H1 (cell line): ENCODE measurements around the gene SOCS7. TPM values are rescaled to one million over a fixed set of nuclear protein-coding genes. Genes with fewer than 3 reads are reported as not detected.

Source experiments
- CTCF ChIA-PET: fragments of 300-600 bp; sonication (Branson Sonifier 250); formaldehyde crosslinking; loops from one replicate; lab custom pipeline; 2021; ENCODE audit not compliant: partially characterized antibody; lab: Charles Lee
- POLR2A ChIA-PET: fragments of 300-600 bp; sonication (Branson Sonifier 250); formaldehyde crosslinking; loops from one replicate; lab custom pipeline; 2021; ENCODE audit warnings: inconsistent platforms; ENCODE audit not compliant: partially characterized antibody; lab: Charles Lee
- DNase-seq, 2 experiments: peaks; one replicate each; pipeline versions ENCODE4 v3.0.0 to v3.0.0-alpha.2; 2010 to 2022; ENCODE audit warnings: low spot score in 2 of 2, low read depth in 1 of 2, mixed read lengths in 1 of 2
- FAIRE-seq: peaks from 2 replicates; lab custom pipeline; 2011; peaks lifted over from hg19 to GRCh38; lab: Jason Lieb, UNC
- H2AFZ ChIP-seq: 2 replicates; pipeline ENCODE4 v1.8.1; 2012; ENCODE audit warnings: low read length, inconsistent platforms
- H2AK5ac ChIP-seq: 2 replicates; pipeline ENCODE4 v1.6.1; 2013; ENCODE audit warnings: low read depth, low read length
- H2BK120ac ChIP-seq: replicated peaks from 2 replicates; pipeline ENCODE3; 2013; ENCODE audit warnings: low read depth, low read length, inconsistent platforms
- H2BK12ac ChIP-seq: 2 replicates; pipeline ENCODE4 v1.6.1; 2013; ENCODE audit warnings: low read depth, low read length
- H2BK15ac ChIP-seq: 2 replicates; pipeline ENCODE4 v1.6.1; 2013; ENCODE audit warnings: low read length
- H2BK20ac ChIP-seq: 2 replicates; pipeline ENCODE4 v1.6.1; 2013; ENCODE audit warnings: low read length
- H2BK5ac ChIP-seq: 2 replicates; pipeline ENCODE4 v1.6.1; 2013; ENCODE audit warnings: low read depth, low read length
- H3K14ac ChIP-seq: 2 replicates; pipeline ENCODE4 v1.6.1; 2013; ENCODE audit warnings: inconsistent platforms; ENCODE audit not compliant: insufficient read length
- H3K18ac ChIP-seq: 2 replicates; pipeline ENCODE4 v1.6.1; 2013; ENCODE audit warnings: low read length; ENCODE audit errors: extremely low read depth
- H3K23ac ChIP-seq: 2 replicates; pipeline ENCODE4 v1.6.1; 2013; ENCODE audit warnings: inconsistent platforms; ENCODE audit not compliant: insufficient read length
- H3K23me2 ChIP-seq: 2 replicates; pipeline ENCODE4 v1.6.1; 2013; ENCODE audit warnings: low read depth, low read length
- H3K27ac ChIP-seq: 2 replicates; pipeline ENCODE4 v1.6.1; 2011; ENCODE audit warnings: low read depth, low read length, inconsistent platforms
- H3K27me3 ChIP-seq, 4 experiments: replicated peaks in 1 of 4; 1 replicate in 1 of 4; 2 replicates in 3 of 4; pipeline versions ENCODE4 v1.6.1 to v1.8.1; 2011 to 2013; ENCODE audit warnings: low read length in 3 of 4, mild to moderate bottlenecking in 3 of 4, inconsistent platforms in 2 of 4, mixed read lengths in 2 of 4, moderate library complexity in 1 of 4; ENCODE audit not compliant: control insufficient read depth in 3 of 4, insufficient read depth in 3 of 4; ENCODE audit errors: extremely low read depth in 1 of 4
- H3K36me3 ChIP-seq, 4 experiments: 2 replicates each; pipeline versions ENCODE4 v1.6.1 to v1.8.1; 2011 to 2013; ENCODE audit warnings: mild to moderate bottlenecking in 4 of 4, low read length in 3 of 4, moderate library complexity in 2 of 4, control low read depth in 1 of 4, inconsistent platforms in 1 of 4; ENCODE audit not compliant: insufficient read depth in 4 of 4, control insufficient read depth in 2 of 4
- H3K4ac ChIP-seq: replicated peaks from 2 replicates; pipeline ENCODE3; 2013; ENCODE audit warnings: low read length, low read depth, mixed read lengths, inconsistent platforms; ENCODE audit not compliant: insufficient read length
- H3K4me1 ChIP-seq, 4 experiments: replicated peaks in 1 of 4; 1 replicate in 1 of 4; 2 replicates in 3 of 4; pipeline versions ENCODE4 v1.6.1 to v1.8.1; 2011 to 2013; ENCODE audit warnings: low read length in 3 of 4, inconsistent platforms in 2 of 4, mixed read lengths in 1 of 4; ENCODE audit not compliant: insufficient read depth in 4 of 4, control insufficient read depth in 3 of 4
- H3K4me2 ChIP-seq, 2 experiments: 2 replicates each; pipeline versions ENCODE4 v1.6.1 to v1.8.1; 2011 to 2013; ENCODE audit warnings: low read depth in 2 of 2, low read length in 2 of 2, control low read depth in 1 of 2, inconsistent platforms in 1 of 2, mild to moderate bottlenecking in 1 of 2; ENCODE audit not compliant: insufficient read depth in 1 of 2
- H3K4me3 ChIP-seq, 4 experiments: fragments of 200-600, 300-600 bp in 1 of 4; sonication (generic), shearing (Covaris generic), sonication (Bioruptor Twin) in 1 of 4; 2 replicates each; pipeline versions ENCODE4 v1.5.1 to v1.8.1; 2011 to 2016; ENCODE audit warnings: low read length in 4 of 4, low read depth in 3 of 4, control low read depth in 2 of 4, inconsistent platforms in 2 of 4, mild to moderate bottlenecking in 2 of 4, mixed read lengths in 1 of 4, moderate library complexity in 1 of 4; ENCODE audit not compliant: insufficient read depth in 2 of 4; ENCODE audit errors: extremely low read depth in 1 of 4
- H3K56ac ChIP-seq: replicated peaks from 2 replicates; pipeline ENCODE3; 2013; ENCODE audit warnings: low read depth, mild to moderate bottlenecking, mixed read lengths, low read length, inconsistent platforms; ENCODE audit not compliant: insufficient read length
- H3K79me1 ChIP-seq: 2 replicates; pipeline ENCODE4 v1.6.1; 2013; ENCODE audit warnings: low read depth, low read length, control low read depth
- H3K79me2 ChIP-seq, 2 experiments: 2 replicates each; pipeline versions ENCODE4 v1.6.1 to v1.8.1; 2012 to 2013; ENCODE audit warnings: low read length in 2 of 2, mild to moderate bottlenecking in 2 of 2, inconsistent platforms in 1 of 2; ENCODE audit not compliant: insufficient read depth in 2 of 2, control insufficient read depth in 1 of 2
- H3K9ac ChIP-seq, 4 experiments: replicated peaks in 1 of 4; 1 replicate in 1 of 4; 2 replicates in 3 of 4; pipeline versions ENCODE4 v1.6.1 to v1.8.1; 2011 to 2013; ENCODE audit warnings: low read depth in 3 of 4, low read length in 3 of 4, control low read depth in 2 of 4, mild to moderate bottlenecking in 2 of 4, moderate library complexity in 2 of 4, inconsistent platforms in 1 of 4; ENCODE audit errors: extremely low read depth in 1 of 4
- H3K9me3 ChIP-seq, 2 experiments: 2 replicates each; pipeline versions ENCODE4 v1.6.1 to v1.8.1; 2012 to 2013; ENCODE audit warnings: mild to moderate bottlenecking in 2 of 2, moderate library complexity in 2 of 2, control low read depth in 1 of 2, inconsistent platforms in 1 of 2, low read depth in 1 of 2, low read length in 1 of 2, mixed read lengths in 1 of 2; ENCODE audit not compliant: insufficient read depth in 2 of 2
- H4K20me1 ChIP-seq, 2 experiments: replicated peaks in 1 of 2; 2 replicates each; pipeline versions ENCODE3 to v1.8.1; 2011 to 2013; ENCODE audit warnings: inconsistent platforms in 2 of 2, low read length in 2 of 2, mild to moderate bottlenecking in 1 of 2; ENCODE audit not compliant: insufficient read depth in 2 of 2, control insufficient read depth in 1 of 2
- H4K5ac ChIP-seq: 2 replicates; pipeline ENCODE4 v1.6.1; 2013; ENCODE audit warnings: low read length, low read depth, mixed read lengths, inconsistent platforms; ENCODE audit not compliant: insufficient read length
- H4K8ac ChIP-seq: 2 replicates; pipeline ENCODE4 v1.8.0; 2013; ENCODE audit warnings: mild to moderate bottlenecking, moderate library complexity, low read length, inconsistent platforms; ENCODE audit not compliant: insufficient read depth; ENCODE audit errors: extremely low read depth
- H4K91ac ChIP-seq: replicated peaks from 2 replicates; pipeline ENCODE3; 2013; ENCODE audit warnings: low read length, mixed read lengths, inconsistent platforms; ENCODE audit not compliant: insufficient read length
- WGBS, 2 experiments: shearing (Covaris generic) in 1 of 2; methylation state at CpG; one replicate each; pipeline versions ENCODE4 v1.1.6 to v1.1.7; 2013 to 2015; ENCODE audit warnings: low lambda C conversion rate in 2 of 2, mixed read lengths in 2 of 2, inconsistent platforms in 1 of 2, low coverage in 1 of 2, missing lambda C conversion rate in 1 of 2; ENCODE audit not compliant: insufficient replicate concordance in 2 of 2, insufficient coverage in 1 of 2, insufficient read length in 1 of 2; ENCODE audit errors: extremely low coverage in 1 of 2, missing lambda C conversion rate in 1 of 2; 5-methylcytosine and 5-hydroxymethylcytosine counted together
- polyA plus RNA-seq, 7 experiments: library from polyadenylated mRNA; depleted of rRNA in 3 of 7; stranded (reverse) in 5 of 7; unstranded in 2 of 7; fragments of >200 nt in 5 of 7; fragments of 200-250 nt in 2 of 7; gene quantifications; 1 replicate in 5 of 7; 2 replicates in 1 of 7; 4 replicates in 1 of 7; pipeline versions ENCODE4 v1.2.1 to v1.2.3, GENCODE V29; 2011 to 2013; ENCODE audit warnings: missing spikeins in 2 of 7, mixed read lengths in 2 of 7
- total RNA-seq: library from RNA; stranded (reverse); fragmentation: NEBNext Ultra II Directional; extraction: Animal tissue kit (Norgen Biotek cat#: 25700); gene quantifications from 2 replicates; pipeline ENCODE4 v1.2.1, GENCODE V29; 2021

SOCS7 gene
- total and polyA plus RNA-seq, 2 of the 8 experiments (the other 6 are each of a cell fraction or from before 2014, with no cell fraction given), result 13.5 to 26.9 TPM

GRCh38 chr17:38330941-38331411 is 20.7 kb upstream of the SOCS7 start:
- no peak overlapping the region for H3K14ac ChIP-seq
- H2BK5ac ChIP-seq, result no peak overlapping the region
- no peak overlapping the region for H3K9ac ChIP-seq
- H3K56ac ChIP-seq, result no peak overlapping the region
- no peak overlapping the region for H2BK12ac ChIP-seq
- H3K79me1 ChIP-seq, result no peaks in the 10 kb centered on the region
- H3K4me1 ChIP-seq, result peaks cover 0 to 5% (median 0%) of the 10 kb centered on the region in 4 experiments; a peak in 2 of 7 replicates
- H4K5ac ChIP-seq, result no peak overlapping the region
- no peak for DNase-seq
- H2BK120ac ChIP-seq, result no peak overlapping the region
- H4K91ac ChIP-seq, result no peak overlapping the region
- FAIRE-seq, result no peak
- no peak overlapping the region for H3K4me3 ChIP-seq
- H3K23ac ChIP-seq, result no peak overlapping the region
- no peaks in the 10 kb centered on the region for H3K23me2 ChIP-seq
- H2AK5ac ChIP-seq, result no peak overlapping the region
- no peaks in the 10 kb centered on the region for H3K36me3 ChIP-seq
- H3K27me3 ChIP-seq, result no peaks in the 10 kb centered on the region
- no peak overlapping the region for H3K27ac ChIP-seq
- no peak overlapping the region for H3K4ac ChIP-seq
- no peak overlapping the region for H4K8ac ChIP-seq
- no peaks in the 10 kb centered on the region for H4K20me1 ChIP-seq
- H3K9me3 ChIP-seq, result no peaks in the 10 kb centered on the region
- no peak overlapping the region for H3K18ac ChIP-seq
- ChIA-PET CTCF (interaction anchor here (1.0 to 12.0 kb wide), 8 partner anchors 11 to 152 kb away, joined by 4 to 192 read pairs (median 69); partner anchors contain the start of genes GPR179 and SOCS7), POLR2A (interaction anchor here (1.1 to 2.9 kb wide), 5 partner anchors 8 to 83 kb away, joined by 3 to 13 read pairs (median 5); no protein-coding TSS in a partner anchor)
- no peaks in the 10 kb centered on the region for H3K79me2 ChIP-seq
- H2BK15ac ChIP-seq, result no peak overlapping the region
- no peak overlapping the region for H3K4me2 ChIP-seq
- H2BK20ac ChIP-seq, result no peak overlapping the region
- no peak overlapping the region for H2AFZ ChIP-seq
- WGBS, 2 experiments, result 94% methylated on average over 20 of the region's 23 CpGs; no CpG with 5 or more reads in 1 of the 2 experiments
